GM12878 (cell line): Measurements from ENCODE around the gene TSC22D3. TPM values are rescaled to one million over a fixed set of nuclear protein-coding genes. Genes with fewer than 3 reads are reported as not detected.

Experiments
- E4F1 ChIP-seq: fragments of 450-650 bp; IDR thresholded peaks from 2 replicates; pipeline ENCODE4 v1.6.1; 2018; ENCODE audit warnings: borderline replicate concordance, mild to moderate bottlenecking; ENCODE audit not compliant: partially characterized antibody
- FOXK2 ChIP-seq: fragments of 450-650 bp; IDR thresholded peaks from 2 replicates; pipeline ENCODE4 v1.6.1; 2017; ENCODE audit warnings: mild to moderate bottlenecking, moderate library complexity
- KAT2A ChIP-seq: conservative IDR thresholded peaks from 2 replicates; pipeline ENCODE4 v1.6.1; 2011; ENCODE audit warnings: low read depth, low read length; ENCODE audit not compliant: control insufficient read depth
- KDM1A ChIP-seq: fragments of 200-600 bp; sonication (generic); IDR thresholded peaks from 2 replicates; pipeline ENCODE4 v1.6.1; 2016; ENCODE audit warnings: borderline replicate concordance
- PAX5 ChIP-seq: IDR thresholded peaks from 2 replicates; pipeline ENCODE4 v1.6.1; 2011; ENCODE audit warnings: low read depth, low read length, borderline replicate concordance
- SIN3A ChIP-seq: IDR thresholded peaks from 2 replicates; pipeline ENCODE4 v1.6.1; 2012; ENCODE audit warnings: low read depth, low read length, improper control_type of control experiment
- USF2 ChIP-seq: IDR thresholded peaks from 2 replicates; pipeline ENCODE4 v1.6.1; 2011; ENCODE audit warnings: low read depth, low read length, improper control_type of control experiment, borderline replicate concordance
- ZNF687 ChIP-seq: fragments of 450-650 bp; IDR thresholded peaks from 2 replicates; pipeline ENCODE4 v1.6.1; 2017; ENCODE audit warnings: mild to moderate bottlenecking, moderate library complexity
- polyA plus RNA-seq, 11 experiments: library from polyadenylated mRNA; depleted of rRNA in 4 of 11; unstranded in 6 of 11; stranded (reverse) in 5 of 11; fragments of >200 nt; fragmentation: Nextera tagmentation in 4 of 11; fragmentation: Illumina TruSeq in 1 of 11; extraction: Ambion mirVana in 4 of 11; extraction: Trizol in 1 of 11; gene quantifications; 1 replicate in 1 of 11; 2 replicates in 10 of 11; pipeline versions ENCODE4 v1.2.1 to v1.2.3, GENCODE V29; 2011 to 2016; ENCODE audit warnings: inconsistent platforms in 2 of 11, missing spikeins in 2 of 11, low read depth in 1 of 11
- total RNA-seq, 4 experiments: library from RNA; depleted of rRNA in 3 of 4; stranded (reverse); fragments of >200 nt in 3 of 4; fragmentation: Illumina TruSeq in 1 of 4; extraction: Trizol in 1 of 4; gene quantifications; 2 replicates each; pipeline versions ENCODE4 v1.2.1 to v1.2.3, GENCODE V29; 2013 to 2021

The TSC22D3 gene
- total and polyA plus RNA-seq, 10 of the 15 experiments (the other 5 are each of a cell fraction or from before 2014, with no cell fraction given): 4.6 to 122 (median 16.1) TPM

- no peak for TF ChIP-seq ZNF687
- TF ChIP-seq FOXK2: no peak
- no peak for TF ChIP-seq E4F1
- no peak for TF ChIP-seq PAX5
- TF ChIP-seq USF2: no peak
- TF ChIP-seq KAT2A: no peak
- no peak for TF ChIP-seq SIN3A
- no peak for TF ChIP-seq KDM1A
- TF ChIP-seq, all 136 proteins: peak for 0
These were observed 9.0 kb downstream of the TSC22D3 start (continued) for GRCh38 chrX:107766470-107767150.
